ENCODE measurements around the gene RDH5.
A peak's percentile ranks its signal among the peaks of the same experiment; 100 is the strongest.

The RDH5 gene

GRCh38 chr12:55681142-55682077 is 38.8 kb upstream of the RDH5 start:
- DNase-seq (ENCODE audit: low read depth): no peak
- peak; percentile 9; the same call in 1 of the 2 replicates for TF ChIP-seq CTCF (IDR thresholded peaks at IDR 0.05; ENCODE audit: control insufficient read depth, extremely low read depth, insufficient read depth)
- H3K4me3 ChIP-seq (ENCODE audit: low read depth, low read length): no peak overlapping the region

GRCh38 chr12:55682087-55682796 is 38.0 kb upstream of the RDH5 start:
- TF ChIP-seq CTCF (IDR thresholded peaks at IDR 0.05; ENCODE audit: control insufficient read depth, extremely low read depth, insufficient read depth): no peak
- no peak for DNase-seq (ENCODE audit: low read depth)
- H3K4me3 ChIP-seq (ENCODE audit: low read depth, low read length): no peak overlapping the region

- H3K4me3 ChIP-seq (ENCODE audit: low read depth, low read length): no peak overlapping the region
- TF ChIP-seq CTCF (IDR thresholded peaks at IDR 0.05; ENCODE audit: control insufficient read depth, extremely low read depth, insufficient read depth): no peak
- DNase-seq (ENCODE audit: low read depth): no peak
Measured at GRCh38 chr12:55683676-55684075, 36.5 kb upstream of the RDH5 start.

GRCh38 chr12:55684761-55685370 is 35.3 kb upstream of the RDH5 start:
- no peak overlapping the region for H3K4me3 ChIP-seq (ENCODE audit: low read depth, low read length)
- TF ChIP-seq CTCF (IDR thresholded peaks at IDR 0.05; ENCODE audit: control insufficient read depth, extremely low read depth, insufficient read depth): no peak
- no peak for DNase-seq (ENCODE audit: low read depth)

- H3K4me3 ChIP-seq (ENCODE audit: low read depth, low read length): no peak overlapping the region
- no peak for DNase-seq (ENCODE audit: low read depth)
- TF ChIP-seq CTCF (IDR thresholded peaks at IDR 0.05; ENCODE audit: control insufficient read depth, extremely low read depth, insufficient read depth): no peak
Measured at GRCh38 chr12:55685671-55686070, 34.5 kb upstream of the RDH5 start.

- TF ChIP-seq CTCF (IDR thresholded peaks at IDR 0.05; ENCODE audit: control insufficient read depth, extremely low read depth, insufficient read depth): no peak
- no peak for DNase-seq (ENCODE audit: low read depth)
- H3K4me3 ChIP-seq (ENCODE audit: low read depth, low read length): no peak overlapping the region
Measured at GRCh38 chr12:55686366-55687010, 33.7 kb upstream of the RDH5 start.

All from LNCaP clone FGC (cell line).